ENCODE data around the gene BACH2. TPM values are rescaled to one million over a fixed set of nuclear protein-coding genes. Genes with fewer than 3 reads are reported as not detected.

The BACH2 gene
- total RNA-seq, 1 donor from 2014 or later: 90.4 TPM

GRCh38 chr6:90000864-90001731 lies 295.5 kb downstream of the BACH2 start:
- H3K9me3 Mint-ChIP-seq: no peaks in the 10 kb centered on the region
- peaks cover 34% of the 10 kb centered on the region for H3K36me3 Mint-ChIP-seq (ENCODE audit: low read depth)
- intact Hi-C loops (cut with micrococcal nuclease): no loop called here
- POLR2A ChIA-PET: interaction anchor here (0.9 kb wide), 2 partner anchors 13 to 28 kb away, joined by 3 read pairs; no protein-coding TSS in a partner anchor
- ATAC-seq (ENCODE audit: low read depth) (no peak), DNase-seq (no peak)
- no peak overlapping the region for H3K27ac Mint-ChIP-seq
- no peak for TF ChIP-seq CTCF (IDR thresholded peaks at IDR 0.05)
- H3K4me1 Mint-ChIP-seq: peaks cover 17% of the 10 kb centered on the region
- CTCF ChIA-PET: interaction anchor here (0.9 to 1.4 kb wide), 3 partner anchors 61 to 215 kb away, joined by 3 to 5 read pairs (median 4); no protein-coding TSS in a partner anchor
- no peak overlapping the region for H3K4me3 Mint-ChIP-seq
- no peaks in the 10 kb centered on the region for H3K27me3 Mint-ChIP-seq

GRCh38 chr6:89999945-90000825 lies 296.5 kb downstream of the BACH2 start:
- DNase-seq (no peak), ATAC-seq (ENCODE audit: low read depth) (no peak)
- ChIA-PET POLR2A (interaction anchor here (0.7 to 1.4 kb wide), 4 partner anchors 8 to 174 kb away, joined by 3 to 8 read pairs (median 4); no protein-coding TSS in a partner anchor), CTCF (interaction anchor here (0.9 to 1.4 kb wide), 2 partner anchors 60 to 83 kb away, joined by 3 to 5 read pairs; no protein-coding TSS in a partner anchor)
- no peak for TF ChIP-seq CTCF (IDR thresholded peaks at IDR 0.05)
- Mint-ChIP-seq H3K27ac (peak overlapping the region; percentile 19), H3K27me3 (no peaks in the 10 kb centered on the region), H3K4me1 (peaks cover 20% of the 10 kb centered on the region), H3K4me3 (no peak overlapping the region), H3K9me3 (no peaks in the 10 kb centered on the region), H3K36me3 (ENCODE audit: low read depth) (peaks cover 43% of the 10 kb centered on the region)
- intact Hi-C loops (cut with micrococcal nuclease): no loop called here

GRCh38 chr6:89999154-89999553 lies 297.5 kb downstream of the BACH2 start:
- no peak for DNase-seq

GRCh38 chr6:89997456-89998445 lies 298.9 kb downstream of the BACH2 start:
- ATAC-seq (ENCODE audit: low read depth) (no peak), DNase-seq (no peak)
- H3K9me3 Mint-ChIP-seq: no peaks in the 10 kb centered on the region
- H3K36me3 Mint-ChIP-seq (ENCODE audit: low read depth): peaks cover 55% of the 10 kb centered on the region
- H3K27ac Mint-ChIP-seq: peak overlapping the region; percentile 43
- no peak for TF ChIP-seq CTCF (IDR thresholded peaks at IDR 0.05)
- intact Hi-C loops (cut with micrococcal nuclease): no loop called here
- no peak overlapping the region for H3K4me3 Mint-ChIP-seq
- peaks cover 27% of the 10 kb centered on the region for H3K4me1 Mint-ChIP-seq
- CTCF ChIA-PET: no interaction called here
- POLR2A ChIA-PET: no interaction called here
- no peaks in the 10 kb centered on the region for H3K27me3 Mint-ChIP-seq

More at GRCh38 chr6:89999154-89999553, 297.5 kb downstream of the BACH2 start:
- H3K27ac Mint-ChIP-seq: peak overlapping the region; percentile 10
- ChIA-PET CTCF (no interaction called here), POLR2A (interaction anchor here (0.7 to 1.4 kb wide), 4 partner anchors 9 to 175 kb away, joined by 3 to 8 read pairs (median 4); no protein-coding TSS in a partner anchor)
- TF ChIP-seq CTCF (IDR thresholded peaks at IDR 0.05): no peak
- intact Hi-C loops (cut with micrococcal nuclease): no loop called here
- H3K9me3 Mint-ChIP-seq: no peaks in the 10 kb centered on the region
- H3K4me3 Mint-ChIP-seq: no peak overlapping the region
- H3K36me3 Mint-ChIP-seq (ENCODE audit: low read depth): peaks cover 52% of the 10 kb centered on the region
- ATAC-seq (ENCODE audit: low read depth): peak; percentile 47
- no peaks in the 10 kb centered on the region for H3K27me3 Mint-ChIP-seq
- peaks cover 27% of the 10 kb centered on the region for H3K4me1 Mint-ChIP-seq
